CD8-positive, alpha-beta memory T cell (primary cell): ENCODE data around the gene PLCG1. TPM values are rescaled to one million over a fixed set of nuclear protein-coding genes. Genes with fewer than 3 reads are reported as not detected.
A peak's percentile ranks its signal among the peaks of the same experiment; 100 is the strongest.

ENCODE experiments used
- CTCF ChIA-PET: fragments of 350-600 bp; sonication (Branson Sonifier 250); formaldehyde crosslinking; loops from one replicate; lab custom pipeline; 2021; ENCODE audit warnings: antibody characterized with exemption; lab: Charles Lee
- POLR2A ChIA-PET: fragments of 350-600 bp; sonication (Branson Sonifier 250); formaldehyde crosslinking; loops from one replicate; lab custom pipeline; 2021; ENCODE audit warnings: antibody characterized with exemption; lab: Charles Lee
- DNase-seq, 5 donors: peaks; one replicate each; pipeline versions ENCODE4 v3.0.0 to v3.0.0-alpha.2; 2020 to 2022; ENCODE audit warnings: mixed read lengths in 1 of 5
- H3K27ac ChIP-seq: one replicate; pipeline ENCODE4 v1.7.0; 2013; ENCODE audit warnings: low read depth, mild to moderate bottlenecking, low read length, moderate library complexity
- H3K27me3 ChIP-seq: 2 replicates; pipeline ENCODE4 v1.7.0; 2013; ENCODE audit warnings: low read length, mild to moderate bottlenecking; ENCODE audit not compliant: insufficient read depth, poor library complexity, severe bottlenecking
- H3K36me3 ChIP-seq: 2 replicates; pipeline ENCODE4 v1.7.0; 2013; ENCODE audit warnings: mild to moderate bottlenecking, low read length, moderate library complexity; ENCODE audit not compliant: insufficient read depth
- H3K4me1 ChIP-seq: 2 replicates; pipeline ENCODE4 v1.7.0; 2013; ENCODE audit warnings: mild to moderate bottlenecking, low read length, moderate library complexity; ENCODE audit not compliant: insufficient read depth
- H3K4me3 ChIP-seq: 2 replicates; pipeline ENCODE4 v1.7.0; 2013; ENCODE audit warnings: mild to moderate bottlenecking, low read length
- H3K9me3 ChIP-seq: 2 replicates; pipeline ENCODE4 v1.7.0; 2013; ENCODE audit warnings: mild to moderate bottlenecking, low read length
- H3K27ac Mint-ChIP-seq, 8 donors: one replicate each; pipeline ENCODE4 v1.8.0; 2020 to 2021; ENCODE audit warnings: mixed read lengths in 8 of 8, mild to moderate bottlenecking in 6 of 8, inconsistent platforms in 3 of 8, moderate library complexity in 3 of 8
- H3K27me3 Mint-ChIP-seq, 2 donors: one replicate each; pipeline ENCODE4 v1.8.0; 2020 to 2021; ENCODE audit warnings: mixed read lengths in 2 of 2, mild to moderate bottlenecking in 1 of 2, moderate library complexity in 1 of 2
- H3K36me3 Mint-ChIP-seq, 3 donors: one replicate each; pipeline ENCODE4 v1.8.0; 2020 to 2021; ENCODE audit warnings: mixed read lengths in 3 of 3, inconsistent platforms in 1 of 3, mild to moderate bottlenecking in 1 of 3
- H3K4me1 Mint-ChIP-seq, 3 donors: one replicate each; pipeline ENCODE4 v1.8.0; 2020 to 2021; ENCODE audit warnings: mixed read lengths in 3 of 3, inconsistent platforms in 1 of 3, mild to moderate bottlenecking in 1 of 3
- H3K4me3 Mint-ChIP-seq, 7 donors: one replicate each; pipeline ENCODE4 v1.8.0; 2020 to 2021; ENCODE audit warnings: mixed read lengths in 7 of 7, mild to moderate bottlenecking in 6 of 7, moderate library complexity in 4 of 7, inconsistent platforms in 2 of 7
- H3K9me3 Mint-ChIP-seq, 5 donors: one replicate each; pipeline ENCODE4 v1.8.0; 2020 to 2022; ENCODE audit warnings: mixed read lengths in 5 of 5, mild to moderate bottlenecking in 3 of 5, moderate library complexity in 2 of 5, inconsistent platforms in 1 of 5
- polyA plus RNA-seq: library from polyadenylated mRNA; unstranded; fragments of 300-500 nt; fragmentation: Illumina TruSeq; gene quantifications from one replicate; pipeline ENCODE4 v1.2.3, GENCODE V29; 2021
- total RNA-seq, 2 experiments: library from RNA; stranded (reverse); gene quantifications; one replicate each; pipeline ENCODE4 v1.2.3, GENCODE V29; 2021

The PLCG1 gene
- total and polyA plus RNA-seq, 3 experiments from 2014 or later = 73.5 to 108 (median 104) TPM

DNA sequence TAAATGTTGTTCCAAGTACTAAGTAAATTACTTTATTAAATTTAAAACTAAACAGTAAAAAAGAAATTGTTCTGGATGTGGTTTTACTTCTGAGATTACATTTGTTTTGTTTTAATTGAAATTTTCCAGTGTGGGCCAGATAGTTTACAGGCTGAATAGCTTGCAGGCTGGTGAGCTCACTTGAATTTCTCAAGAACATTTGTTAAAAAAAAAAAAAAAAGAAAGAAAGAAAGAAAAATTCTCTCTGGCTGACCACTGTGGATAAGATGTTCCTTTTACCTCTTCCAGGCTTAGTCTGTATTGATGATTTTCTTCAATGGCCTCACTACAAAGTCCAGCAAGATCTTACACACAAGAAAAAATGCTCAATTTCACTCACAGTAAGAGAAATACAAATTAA lies 85.4 kb downstream of the PLCG1 start:
- Mint-ChIP-seq H3K27ac (peak overlapping the region in 1 of 8 donors; percentile 36), H3K9me3 (no peaks in the 10 kb centered on the region), H3K36me3 (peaks cover 0 to 6% (median 0%) of the 10 kb centered on the region in 3 donors), H3K4me3 (no peak overlapping the region), H3K4me1 (no peaks in the 10 kb centered on the region), H3K27me3 (no peaks in the 10 kb centered on the region)
- Histone ChIP-seq H3K27me3 (no peaks in the 10 kb centered on the region), H3K36me3 (no peaks in the 10 kb centered on the region), H3K27ac (no peak overlapping the region), H3K9me3 (no peaks in the 10 kb centered on the region), H3K4me1 (no peaks in the 10 kb centered on the region), H3K4me3 (no peak overlapping the region)
- CTCF ChIA-PET = interaction anchor here (2.3 to 2.8 kb wide), 2 partner anchors 10 to 87 kb away, joined by 10 to 14 read pairs; no protein-coding TSS in a partner anchor
- DNase-seq = no peak
- POLR2A ChIA-PET = no interaction called here

- no peak overlapping the region for H3K27ac ChIP-seq
- peaks cover 0 to 6% (median 0%) of the 10 kb centered on the region in 3 donors for H3K36me3 Mint-ChIP-seq
- no peaks in the 10 kb centered on the region for H3K4me1 Mint-ChIP-seq
- H3K27me3 Mint-ChIP-seq = no peaks in the 10 kb centered on the region
- POLR2A ChIA-PET = no interaction called here
- CTCF ChIA-PET = interaction anchor here (2.3 to 2.8 kb wide), 2 partner anchors 9 to 87 kb away, joined by 10 to 14 read pairs; no protein-coding TSS in a partner anchor
- H3K4me3 ChIP-seq = no peak overlapping the region
- H3K9me3 ChIP-seq = no peaks in the 10 kb centered on the region
- no peaks in the 10 kb centered on the region for H3K36me3 ChIP-seq
- no peak for DNase-seq
- H3K4me1 ChIP-seq = no peaks in the 10 kb centered on the region
- H3K27me3 ChIP-seq = no peaks in the 10 kb centered on the region
- peak overlapping the region in 1 of 8 donors; percentile 36 for H3K27ac Mint-ChIP-seq
- no peaks in the 10 kb centered on the region for H3K9me3 Mint-ChIP-seq
- H3K4me3 Mint-ChIP-seq = no peak overlapping the region
Observed at GRCh38 chr20:41223112-41223511, 85.8 kb downstream of the PLCG1 start.

DNA sequence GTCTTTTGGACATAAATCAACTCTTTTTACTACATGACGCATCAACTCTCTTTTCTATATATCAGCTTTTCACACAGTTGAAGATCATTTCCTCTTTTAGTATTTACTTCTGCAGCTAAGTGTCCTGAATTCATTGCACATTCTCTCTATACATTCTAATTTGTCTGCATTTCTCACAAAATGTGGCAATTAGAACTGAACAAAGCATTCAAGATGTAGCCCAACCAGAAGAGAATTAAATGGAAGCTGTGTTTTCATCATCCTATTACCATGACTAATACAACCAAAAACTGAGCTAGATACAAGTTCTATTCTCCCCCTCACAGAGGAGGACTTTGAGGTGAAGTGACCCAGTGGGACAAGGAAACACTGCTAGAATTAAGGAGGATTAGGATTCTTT lies 86.9 kb downstream of the PLCG1 start:
- H3K27ac Mint-ChIP-seq = no peak overlapping the region
- H3K9me3 ChIP-seq = no peaks in the 10 kb centered on the region
- H3K4me3 Mint-ChIP-seq = no peak overlapping the region
- no peak overlapping the region for H3K27ac ChIP-seq
- H3K27me3 Mint-ChIP-seq = no peaks in the 10 kb centered on the region
- no peaks in the 10 kb centered on the region for H3K4me1 Mint-ChIP-seq
- H3K4me3 ChIP-seq = no peak overlapping the region
- no peaks in the 10 kb centered on the region for H3K36me3 ChIP-seq
- H3K9me3 Mint-ChIP-seq = no peaks in the 10 kb centered on the region
- ChIA-PET POLR2A (no interaction called here), CTCF (interaction anchor here (0.6 to 2.8 kb wide), 4 partner anchors 11 to 116 kb away, joined by 3 to 14 read pairs (median 4); partner anchors contain the start of genes LPIN3 and PLCG1)
- no peaks in the 10 kb centered on the region for H3K4me1 ChIP-seq
- DNase-seq = no peak
- H3K27me3 ChIP-seq = no peaks in the 10 kb centered on the region
- H3K36me3 Mint-ChIP-seq = peaks cover 0 to 6% (median 0%) of the 10 kb centered on the region in 3 donors

DNA sequence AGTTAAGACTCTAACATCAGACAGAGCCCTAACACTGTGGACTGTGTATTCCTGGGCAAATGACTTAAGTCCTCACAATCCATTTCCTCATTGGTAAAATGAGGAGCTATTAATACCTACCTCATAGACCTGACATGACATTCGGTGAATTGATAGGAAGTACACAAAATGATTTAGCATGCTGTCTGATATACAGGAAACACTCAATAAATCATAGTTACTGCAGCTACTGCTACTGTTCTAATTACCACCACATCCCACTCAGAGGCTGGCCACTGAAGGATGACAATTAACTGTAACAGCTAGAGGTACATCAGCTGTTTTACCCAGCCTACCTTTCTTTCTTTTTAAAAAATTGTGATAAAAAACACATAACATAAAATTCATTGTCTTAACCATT lies 87.7 kb downstream of the PLCG1 start:
- Mint-ChIP-seq H3K36me3 (peaks cover 0 to 6% (median 0%) of the 10 kb centered on the region in 3 donors), H3K4me3 (no peak overlapping the region), H3K9me3 (no peaks in the 10 kb centered on the region), H3K27me3 (no peaks in the 10 kb centered on the region), H3K4me1 (no peaks in the 10 kb centered on the region), H3K27ac (no peak overlapping the region)
- no peaks in the 10 kb centered on the region for H3K4me1 ChIP-seq
- no peak overlapping the region for H3K4me3 ChIP-seq
- DNase-seq = no peak
- no peaks in the 10 kb centered on the region for H3K9me3 ChIP-seq
- no peaks in the 10 kb centered on the region for H3K27me3 ChIP-seq
- no peaks in the 10 kb centered on the region for H3K36me3 ChIP-seq
- POLR2A ChIA-PET = no interaction called here
- CTCF ChIA-PET = interaction anchor here (1.1 to 2.8 kb wide), 2 partner anchors 89 to 115 kb away, joined by 4 to 14 read pairs; partner anchors contain the start of gene LPIN3
- no peak overlapping the region for H3K27ac ChIP-seq

DNA sequence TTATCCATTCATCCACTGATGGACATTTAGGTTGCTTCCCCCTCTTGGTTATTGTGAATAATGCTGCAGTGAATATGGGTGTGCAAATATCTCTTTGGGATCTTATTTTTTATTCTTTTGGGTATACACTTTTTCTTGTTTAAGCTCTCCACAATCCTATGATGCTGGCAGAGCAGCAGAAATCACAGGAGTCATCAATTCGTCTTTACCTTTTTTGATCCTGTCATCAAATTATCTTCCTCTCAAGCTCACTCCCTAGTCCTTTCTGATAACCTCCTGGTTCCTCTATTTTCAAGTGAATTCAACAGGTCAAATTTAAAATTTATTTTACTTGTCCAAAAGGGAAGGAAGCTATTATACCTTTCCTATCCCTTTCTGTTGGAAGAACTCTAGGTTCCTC lies 89.1 kb downstream of the PLCG1 start:
- H3K4me3 ChIP-seq = no peak overlapping the region
- no peak overlapping the region for H3K27ac Mint-ChIP-seq
- no peak for DNase-seq
- H3K27ac ChIP-seq = no peak overlapping the region
- H3K4me1 Mint-ChIP-seq = peaks cover 4 to 5% (median 4%) of the 10 kb centered on the region in 3 donors
- CTCF ChIA-PET = interaction anchor here (1.1 kb wide), 1 partner anchor 13 kb away, joined by 3 read pairs; no protein-coding TSS in a partner anchor
- POLR2A ChIA-PET = interaction anchor here (0.5 kb wide), 1 partner anchor 47 kb away, joined by 3 read pairs; no protein-coding TSS in a partner anchor
- no peaks in the 10 kb centered on the region for H3K27me3 ChIP-seq
- no peaks in the 10 kb centered on the region for H3K9me3 Mint-ChIP-seq
- no peaks in the 10 kb centered on the region for H3K4me1 ChIP-seq
- no peaks in the 10 kb centered on the region for H3K36me3 ChIP-seq
- no peaks in the 10 kb centered on the region for H3K9me3 ChIP-seq
- H3K36me3 Mint-ChIP-seq = peaks cover 0 to 5% (median 0%) of the 10 kb centered on the region in 3 donors
- no peaks in the 10 kb centered on the region for H3K27me3 Mint-ChIP-seq
- no peak overlapping the region for H3K4me3 Mint-ChIP-seq

Other genes starting within 250 kb of the PLCG1 start
- 100 to 1,000 TPM in 1 of 2 experiments, 10 to 100 TPM in 1; 98.5 to 103 TPM for gene TOP1, start 108.7 kb upstream of the PLCG1 start, total RNA-seq
- gene TOP1, start 108.7 kb upstream of the PLCG1 start, polyA plus RNA-seq = 15.0 TPM
- gene ZHX3, start 180.2 kb downstream of the PLCG1 start, total RNA-seq = 10 to 100 TPM; 12.7 to 15.3 TPM
- gene ZHX3, start 180.2 kb downstream of the PLCG1 start, polyA plus RNA-seq = 12.1 TPM
- gene LPIN3, start 203.3 kb downstream of the PLCG1 start, total RNA-seq = under 1 TPM; 0.46 to 0.53 TPM
- not detected for gene LPIN3, start 203.3 kb downstream of the PLCG1 start, polyA plus RNA-seq
- not detected for gene EMILIN3, start 229.3 kb downstream of the PLCG1 start, total RNA-seq
- gene EMILIN3, start 229.3 kb downstream of the PLCG1 start, polyA plus RNA-seq = not detected